Right atrium auricular region (tissue), 2 donors: ENCODE measurements around the gene IER3. TPM values are rescaled to one million over a fixed set of nuclear protein-coding genes. Genes with fewer than 3 reads are reported as not detected.
A peak's percentile ranks its signal among the peaks of the same experiment; 100 is the strongest.

Experiments
- DNase-seq: peaks from one replicate; pipeline ENCODE4 v3.0.0-alpha.2; 2019; ENCODE audit warnings: low spot score
- H3K27ac ChIP-seq, 2 donors: fragments of 200-600 bp; sonication (generic); 1 replicate in 1 of 2; 2 replicates in 1 of 2; pipeline ENCODE4 v1.5.1; 2016 to 2019
- H3K27me3 ChIP-seq, 2 donors: fragments of 200-600 bp; sonication (generic); one replicate each; pipeline versions ENCODE4 v1.5.1 to v1.6.0; 2017 to 2019
- H3K36me3 ChIP-seq: fragments of 200-600 bp; sonication (generic); one replicate; pipeline ENCODE4 v1.5.1; 2016
- H3K4me1 ChIP-seq, 2 donors: fragments of 200-600 bp; sonication (generic); one replicate each; pipeline versions ENCODE4 v1.5.1 to v1.6.0; 2017 to 2019
- H3K4me3 ChIP-seq, 2 donors: fragments of 200-600 bp; sonication (generic); 1 replicate in 1 of 2; 2 replicates in 1 of 2; pipeline ENCODE4 v1.5.1; 2017 to 2019; ENCODE audit warnings: mild to moderate bottlenecking in 1 of 2, moderate library complexity in 1 of 2
- H3K9me3 ChIP-seq, 2 donors: fragments of 200-600 bp; sonication (generic); one replicate each; pipeline ENCODE4 v1.5.1; 2019
- CTCF ChIP-seq, 2 donors: fragments of 200-600 bp; sonication (generic); IDR thresholded peaks; one replicate each; pipeline ENCODE4 v1.5.1; 2019; ENCODE audit warnings: antibody characterized with exemption in 2 of 2
- total RNA-seq, 2 donors: library from RNA; depleted of rRNA; stranded (reverse); fragments of >200 nt; gene quantifications; one replicate each; pipeline ENCODE4 v1.1.0, GENCODE V29; 2016

IER3 gene
- total RNA-seq, 2 donors from 2014 or later: 43.6 to 144 TPM

GRCh38 chr6:30774701-30775100 is 30.4 kb upstream of the IER3 start:
- Histone ChIP-seq H3K27ac (peak overlapping the region; percentile 6 to 45), H3K9me3 (no peaks in the 10 kb centered on the region), H3K27me3 (no peaks in the 10 kb centered on the region), H3K4me3 (no peak overlapping the region), H3K4me1 (peaks cover 0 to 21% of the 10 kb centered on the region in 2 donors), H3K36me3 (no peaks in the 10 kb centered on the region)
- no peak for DNase-seq
- TF ChIP-seq CTCF (IDR thresholded peaks at IDR 0.05): no peak

GRCh38 chr6:30770592-30770991 is 26.2 kb upstream of the IER3 start:
- no peak for DNase-seq
- Histone ChIP-seq H3K9me3 (no peaks in the 10 kb centered on the region), H3K4me3 (no peak overlapping the region), H3K4me1 (peaks cover 3 to 31% of the 10 kb centered on the region in 2 donors), H3K27ac (peak overlapping the region in 1 of 2 donors; percentile 81), H3K27me3 (no peaks in the 10 kb centered on the region), H3K36me3 (no peaks in the 10 kb centered on the region)
- no peak for TF ChIP-seq CTCF (IDR thresholded peaks at IDR 0.05)

- no peaks in the 10 kb centered on the region for H3K36me3 ChIP-seq
- no peaks in the 10 kb centered on the region for H3K9me3 ChIP-seq
- H3K27ac ChIP-seq: peak overlapping the region in 1 of 2 donors; percentile 81
- TF ChIP-seq CTCF (IDR thresholded peaks at IDR 0.05): no peak
- no peak for DNase-seq
- peaks cover 3 to 34% of the 10 kb centered on the region in 2 donors for H3K4me1 ChIP-seq
- no peak overlapping the region for H3K4me3 ChIP-seq
- no peaks in the 10 kb centered on the region for H3K27me3 ChIP-seq
These were observed 25.6 kb upstream of the IER3 start for GRCh38 chr6:30769853-30770524.

- no peak for TF ChIP-seq CTCF (IDR thresholded peaks at IDR 0.05)
- no peak overlapping the region for H3K4me3 ChIP-seq
- H3K36me3 ChIP-seq: no peaks in the 10 kb centered on the region
- no peaks in the 10 kb centered on the region for H3K27me3 ChIP-seq
- DNase-seq: peak; percentile 76
- peaks cover 3 to 41% of the 10 kb centered on the region in 2 donors for H3K4me1 ChIP-seq
- H3K9me3 ChIP-seq: no peaks in the 10 kb centered on the region
- peak overlapping the region; percentile 64 to 81 for H3K27ac ChIP-seq
These were observed 24.9 kb upstream of the IER3 start for GRCh38 chr6:30769088-30769852.

- Histone ChIP-seq H3K36me3 (no peaks in the 10 kb centered on the region), H3K27me3 (no peaks in the 10 kb centered on the region), H3K4me1 (peaks cover 3 to 47% of the 10 kb centered on the region in 2 donors), H3K4me3 (no peak overlapping the region), H3K9me3 (no peaks in the 10 kb centered on the region), H3K27ac (peak overlapping the region; percentile 64 to 81)
- no peak for TF ChIP-seq CTCF (IDR thresholded peaks at IDR 0.05)
- DNase-seq: no peak
These were observed 24.3 kb upstream of the IER3 start for GRCh38 chr6:30768634-30769087.
